GM12878 (cell line): ENCODE results near the gene EEFSEC. TPM values are rescaled to one million over a fixed set of nuclear protein-coding genes. Genes with fewer than 3 reads are reported as not detected.

Experiments
- ATAC-seq: fragments of 200-7000 bp; cut with Tn5 transposase; 3 replicates; pipeline ENCODE4 v1.9.1; 2020; ENCODE audit warnings: mild to moderate bottlenecking, moderate library complexity
- BruUV-seq: library from RNA; stranded (reverse); fragments of 400-500 nt; replicated peaks from 2 replicates; lab custom pipeline; 2021; lab: Mats Ljungman, UMichigan
- CTCF ChIA-PET: fragments of 300-600 bp; sonication (Branson Sonifier 250); formaldehyde crosslinking; extraction: SDS; loops from one replicate; lab custom pipeline; 2021; ENCODE audit warnings: inconsistent platforms; lab: Yijun Ruan, JAX
- POLR2A ChIA-PET: fragments of 350-600 bp; formaldehyde crosslinking; extraction: SDS; loops from one replicate; lab custom pipeline; 2021; ENCODE audit warnings: inconsistent platforms; lab: Charles Lee
- RAD21 ChIA-PET: fragments of 300-600 bp; sonication (Branson Sonifier 250); formaldehyde crosslinking; loops from one replicate; lab custom pipeline; 2023; ENCODE audit warnings: antibody characterized with exemption; ENCODE audit not compliant: unreplicated experiment; lab: Charles Lee
- SMC1A ChIA-PET: fragments of 300-600 bp; sonication (Branson Sonifier 250); formaldehyde crosslinking; loops from one replicate; lab custom pipeline; 2023; ENCODE audit not compliant: unreplicated experiment, uncharacterized antibody; lab: Charles Lee
- DNase-seq: peaks from one replicate; pipeline ENCODE4 v3.0.0-alpha.2; 2011; ENCODE audit warnings: low read depth, low spot score
- FAIRE-seq: peaks from 3 replicates; lab custom pipeline; 2011; peaks lifted over from hg19 to GRCh38; lab: Jason Lieb, UNC
- H2AFZ ChIP-seq: 2 replicates; pipeline ENCODE4 v1.6.0; 2011; ENCODE audit warnings: low read depth, low read length, control low read depth; ENCODE audit not compliant: control insufficient read depth
- H3K27ac ChIP-seq: 2 replicates; pipeline ENCODE4 v1.5.1; 2011; ENCODE audit warnings: control low read depth; ENCODE audit not compliant: control insufficient read depth, insufficient read depth
- H3K27me3 ChIP-seq, 2 experiments: replicated peaks in 1 of 2; 2 replicates each; pipeline versions ENCODE4 v1.6.0 to v1.6.1; 2011; ENCODE audit warnings: low read length in 1 of 2; ENCODE audit not compliant: control insufficient read depth in 2 of 2, insufficient read depth in 2 of 2
- H3K36me3 ChIP-seq, 2 experiments: 2 replicates each; pipeline ENCODE4 v1.5.1; 2011; ENCODE audit warnings: low read length in 1 of 2; ENCODE audit not compliant: control insufficient read depth in 2 of 2, insufficient read depth in 2 of 2
- H3K4me1 ChIP-seq: 2 replicates; pipeline ENCODE4 v1.6.1; 2011; ENCODE audit warnings: mild to moderate bottlenecking, low read length, moderate library complexity, mixed read lengths; ENCODE audit not compliant: control insufficient read depth, insufficient read depth
- H3K4me2 ChIP-seq: 2 replicates; pipeline ENCODE4 v1.6.0; 2011; ENCODE audit warnings: control low read depth; ENCODE audit not compliant: control insufficient read depth, insufficient read depth
- H3K4me3 ChIP-seq: fragments of 200-600 bp; sonication (generic); 2 replicates; pipeline ENCODE4 v1.5.1; 2016
- H3K79me2 ChIP-seq: 2 replicates; pipeline ENCODE4 v1.6.0; 2011; ENCODE audit warnings: low read length; ENCODE audit not compliant: control insufficient read depth, insufficient read depth
- H3K9ac ChIP-seq: 2 replicates; pipeline ENCODE4 v1.8.0; 2011; ENCODE audit warnings: low read length, control low read depth, mixed read lengths; ENCODE audit not compliant: control insufficient read depth, insufficient read depth
- H3K9me3 ChIP-seq: replicated peaks from 3 replicates; pipeline ENCODE4 v1.5.1; 2011; ENCODE audit warnings: mild to moderate bottlenecking, low read length; ENCODE audit not compliant: control insufficient read depth, insufficient read depth
- H4K20me1 ChIP-seq: 2 replicates; pipeline ENCODE4 v1.6.0; 2011; ENCODE audit not compliant: control insufficient read depth, insufficient read depth
- ATF3 ChIP-seq: IDR thresholded peaks from 2 replicates; pipeline ENCODE4 v1.6.1; 2011; ENCODE audit warnings: low read depth, mild to moderate bottlenecking, low read length, moderate library complexity, borderline replicate concordance; ENCODE audit errors: extremely low read depth
- CREB1 ChIP-seq: IDR thresholded peaks from 2 replicates; pipeline ENCODE4 v1.6.1; 2012; ENCODE audit warnings: low read depth, mild to moderate bottlenecking, inconsistent platforms
- EGR1 ChIP-seq, 2 experiments: IDR thresholded peaks; 1 replicate in 1 of 2; 2 replicates in 1 of 2; pipeline ENCODE4 v1.6.1; 2011 to 2012; ENCODE audit warnings: low read depth in 2 of 2, low read length in 2 of 2, borderline replicate concordance in 1 of 2, mild to moderate bottlenecking in 1 of 2, moderate library complexity in 1 of 2
- GABPA ChIP-seq: IDR thresholded peaks from 2 replicates; pipeline ENCODE4 v1.6.1; 2014; ENCODE audit warnings: antibody characterized with exemption, low read depth, mild to moderate bottlenecking, inconsistent platforms
- MYC ChIP-seq: IDR thresholded peaks from 2 replicates; pipeline ENCODE4 v1.6.1; 2011; ENCODE audit warnings: mild to moderate bottlenecking, low read length, moderate library complexity, inconsistent platforms; ENCODE audit not compliant: insufficient read depth, insufficient replicate concordance, insufficient read length, severe bottlenecking
- NR2C1 ChIP-seq: fragments of 450-650 bp; IDR thresholded peaks from 2 replicates; pipeline ENCODE4 v1.6.1; 2017; ENCODE audit warnings: antibody characterized with exemption, mild to moderate bottlenecking, moderate library complexity
- PAX8 ChIP-seq: fragments of 450-650 bp; IDR thresholded peaks from 2 replicates; pipeline ENCODE4 v1.6.1; 2017; ENCODE audit warnings: mild to moderate bottlenecking, moderate library complexity
- REST ChIP-seq: IDR thresholded peaks from 2 replicates; pipeline ENCODE4 v1.6.1; 2012; ENCODE audit warnings: mild to moderate bottlenecking, low read depth, low read length
- SIN3A ChIP-seq: IDR thresholded peaks from 2 replicates; pipeline ENCODE4 v1.6.1; 2012; ENCODE audit warnings: low read depth, low read length, improper control_type of control experiment
- SIX5 ChIP-seq: IDR thresholded peaks from 2 replicates; pipeline ENCODE4 v1.6.1; 2011; ENCODE audit warnings: mild to moderate bottlenecking, low read depth, low read length, moderate library complexity; ENCODE audit not compliant: severe bottlenecking
- SUPT20H ChIP-seq: IDR thresholded peaks from 2 replicates; pipeline ENCODE4 v1.6.1; 2011; ENCODE audit warnings: low read depth, mild to moderate bottlenecking, low read length, moderate library complexity, borderline replicate concordance; ENCODE audit not compliant: control insufficient read depth
- YY1 ChIP-seq: IDR thresholded peaks from 2 replicates; pipeline ENCODE4 v1.6.1; 2011; ENCODE audit warnings: low read depth, mild to moderate bottlenecking, low read length
- WGBS: methylation state at CpG from one replicate; pipeline ENCODE4 v1.1.6; 2016; ENCODE audit warnings: low lambda C conversion rate; ENCODE audit not compliant: insufficient replicate concordance, insufficient coverage; ENCODE audit errors: missing lambda C conversion rate; 5-methylcytosine and 5-hydroxymethylcytosine counted together
- in situ Hi-C: fragments of 300-500 bp; cut with MboI; formaldehyde crosslinking; loops from 9 replicates; pipeline ENCODE4 v1.14.3; 2018; ENCODE audit warnings: mixed read lengths
- intact Hi-C: fragments of 100-400 bp; cut with micrococcal nuclease; formaldehyde crosslinking; loops from one replicate; pipeline ENCODE4 v1.14.2; 2022; ENCODE audit not compliant: unreplicated experiment
- polyA plus RNA-seq, 11 experiments: library from polyadenylated mRNA; depleted of rRNA in 4 of 11; unstranded in 6 of 11; stranded (reverse) in 5 of 11; fragments of >200 nt; fragmentation: Nextera tagmentation in 4 of 11; fragmentation: Illumina TruSeq in 1 of 11; extraction: Ambion mirVana in 4 of 11; extraction: Trizol in 1 of 11; gene quantifications; 1 replicate in 1 of 11; 2 replicates in 10 of 11; pipeline versions ENCODE4 v1.2.1 to v1.2.3, GENCODE V29; 2011 to 2016; ENCODE audit warnings: inconsistent platforms in 2 of 11, missing spikeins in 2 of 11, low read depth in 1 of 11
- total RNA-seq, 4 experiments: library from RNA; depleted of rRNA in 3 of 4; stranded (reverse); fragments of >200 nt in 3 of 4; fragmentation: Illumina TruSeq in 1 of 4; extraction: Trizol in 1 of 4; gene quantifications; 2 replicates each; pipeline versions ENCODE4 v1.2.1 to v1.2.3, GENCODE V29; 2013 to 2021

Gene EEFSEC
- total and polyA plus RNA-seq, 10 of the 15 experiments (the other 5 are each of a cell fraction or from before 2014, with no cell fraction given), result 0.29 to 29.1 (median 16.1) TPM

- intact Hi-C loops, result no loop called here
- Histone ChIP-seq H3K4me1 (peaks cover 19% of the 10 kb centered on the region), H3K27ac (no peak overlapping the region), H3K9me3 (no peaks in the 10 kb centered on the region), H3K27me3 (no peaks in the 10 kb centered on the region), H4K20me1 (no peaks in the 10 kb centered on the region), H3K79me2 (no peaks in the 10 kb centered on the region), H3K4me2 (no peak overlapping the region), H2AFZ (no peak overlapping the region), H3K36me3 (no peaks in the 10 kb centered on the region), H3K9ac (no peak overlapping the region), H3K4me3 (no peak overlapping the region)
- BruUV-seq, result no TSS peak
- ATAC-seq (no peak), DNase-seq (no peak), FAIRE-seq (no peak)
- ChIA-PET CTCF (interaction anchor here (1.6 kb wide), 1 partner anchor 249 kb away, joined by 4 read pairs; no protein-coding TSS in a partner anchor), RAD21 (no interaction called here), POLR2A (no interaction called here), SMC1A (no interaction called here)
- in situ Hi-C loops, result no loop called here
- 90% methylated on average over 7 of the region's 7 CpGs for WGBS
- TF ChIP-seq SIX5 (no peak), SUPT20H (no peak), CREB1 (no peak)
Observed at GRCh38 chr3:128368626-128369025, 215.3 kb downstream of the EEFSEC start.

- no peak overlapping the region for H2AFZ ChIP-seq
- ChIA-PET SMC1A (no interaction called here), RAD21 (no interaction called here), POLR2A (no interaction called here), CTCF (interaction anchor here (1.6 kb wide), 1 partner anchor 248 kb away, joined by 4 read pairs; no protein-coding TSS in a partner anchor)
- H3K4me3 ChIP-seq, result no peak overlapping the region
- in situ Hi-C loops (no loop called here), intact Hi-C loops (no loop called here)
- peaks cover 19% of the 10 kb centered on the region for H3K4me1 ChIP-seq
- H4K20me1 ChIP-seq, result no peaks in the 10 kb centered on the region
- no peaks in the 10 kb centered on the region for H3K9me3 ChIP-seq
- H3K79me2 ChIP-seq, result no peaks in the 10 kb centered on the region
- H3K4me2 ChIP-seq, result no peak overlapping the region
- H3K27me3 ChIP-seq, result no peaks in the 10 kb centered on the region
- no peak for DNase-seq
- no peak overlapping the region for H3K27ac ChIP-seq
- BruUV-seq, result no TSS peak
- 100% methylated on average over 2 of the region's 2 CpGs for WGBS
- FAIRE-seq, result no peak
- no peak for ATAC-seq
- H3K36me3 ChIP-seq, result no peaks in the 10 kb centered on the region
- H3K9ac ChIP-seq, result no peak overlapping the region
- no peak for TF ChIP-seq ATF3
- no peak for TF ChIP-seq MYC
- no peak for TF ChIP-seq YY1
- TF ChIP-seq PAX8, result no peak
- no peak for TF ChIP-seq NR2C1
- no peak for TF ChIP-seq EGR1 (IDR thresholded peaks at IDR 0.05; ENCODE audit: borderline replicate concordance in 1 of 2, low read depth in 2 of 2, low read length in 2 of 2)
- TF ChIP-seq GABPA, result no peak
- TF ChIP-seq REST, result no peak
- TF ChIP-seq SIN3A, result no peak
Observed at GRCh38 chr3:128369121-128369703, 215.9 kb downstream of the EEFSEC start.
